Measurements from ENCODE around the gene CDH13. TPM values are rescaled to one million over a fixed set of nuclear protein-coding genes. Genes with fewer than 3 reads are reported as not detected.

CDH13 gene
- total RNA-seq, 1 donor, result under 0.01 TPM

DNA sequence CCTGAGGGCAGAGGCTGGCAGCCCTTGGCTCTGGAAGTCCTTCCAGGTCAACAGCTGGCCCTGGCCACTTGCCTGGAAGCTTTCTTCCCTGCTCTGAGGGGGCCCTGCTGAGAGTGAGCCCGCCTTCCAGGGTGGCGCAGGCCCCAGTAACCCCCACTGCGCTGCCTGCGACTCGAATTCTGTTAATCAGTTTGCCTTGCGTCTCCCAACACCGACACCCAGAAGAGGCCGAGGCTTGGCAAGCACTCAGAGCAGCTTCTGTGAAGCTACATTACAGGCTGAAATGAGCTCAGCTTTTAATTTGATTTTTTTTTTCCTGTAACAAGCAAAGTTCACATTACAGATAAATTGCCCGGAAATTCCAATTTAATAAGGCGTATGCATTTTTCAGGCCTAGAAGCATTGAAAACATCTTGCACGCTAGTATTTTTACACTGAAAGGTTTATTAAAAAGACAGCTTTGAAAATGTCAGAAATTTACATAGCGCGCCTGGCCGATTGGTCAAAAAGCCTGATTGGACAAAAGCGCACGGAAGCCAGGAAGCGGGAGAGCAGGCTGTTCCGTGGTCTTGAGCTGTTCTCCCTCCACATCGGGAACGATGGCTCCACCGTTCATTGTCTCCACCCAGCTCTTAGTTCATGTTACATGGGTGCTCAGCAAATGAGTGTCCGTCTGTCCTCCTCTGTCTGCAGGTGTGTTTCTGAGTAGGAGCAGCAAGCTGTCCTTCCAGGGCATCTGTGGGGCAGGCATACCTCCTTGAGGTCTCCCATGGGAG lies 1115.5 kb downstream of the CDH13 start:
- no peak for DNase-seq (ENCODE audit: low read depth in 2 of 3, low spot score in 2 of 3)

DNA sequence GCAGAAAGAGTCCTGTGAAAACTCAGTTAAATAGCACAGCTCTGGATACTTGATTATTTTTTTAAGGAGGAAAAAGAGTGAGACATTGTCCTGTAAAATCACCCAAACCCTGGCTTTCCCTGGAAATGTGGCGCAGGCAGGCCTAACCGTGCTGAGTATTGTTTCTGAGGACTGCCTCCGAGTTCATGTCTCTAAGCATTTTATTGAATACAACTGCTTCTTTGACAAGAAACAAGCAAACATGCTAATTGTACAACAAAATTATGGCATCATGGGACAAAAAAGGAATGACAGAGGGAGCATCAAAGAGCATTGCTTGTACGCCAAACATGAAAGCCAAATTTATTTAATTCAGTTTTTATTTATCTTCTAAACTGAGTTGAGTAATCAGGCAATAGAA lies 1116.5 kb downstream of the CDH13 start:
- no peak for DNase-seq (ENCODE audit: low read depth in 2 of 3, low spot score in 2 of 3)

DNA sequence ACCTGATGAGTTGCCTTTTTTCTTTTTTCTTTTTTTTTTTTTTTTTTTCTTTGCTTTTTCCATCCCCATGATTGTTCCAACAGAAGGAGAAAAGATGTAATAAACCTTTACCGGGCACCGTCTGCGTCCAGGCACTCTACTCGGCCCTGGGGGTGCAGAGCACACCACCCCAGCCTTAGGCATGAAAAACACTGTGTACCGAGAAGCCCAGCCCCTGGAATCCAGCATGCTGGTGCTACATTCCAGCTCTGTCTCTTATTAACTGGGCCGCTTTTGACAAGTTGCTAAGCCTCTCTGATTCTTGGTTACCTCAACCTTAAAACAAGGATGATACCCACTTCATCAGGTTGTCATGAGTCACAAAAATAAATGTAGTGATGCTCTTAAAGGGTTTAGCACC lies 1117.0 kb downstream of the CDH13 start:
- DNase-seq (ENCODE audit: low read depth in 2 of 3, low spot score in 2 of 3), result no peak

DNA sequence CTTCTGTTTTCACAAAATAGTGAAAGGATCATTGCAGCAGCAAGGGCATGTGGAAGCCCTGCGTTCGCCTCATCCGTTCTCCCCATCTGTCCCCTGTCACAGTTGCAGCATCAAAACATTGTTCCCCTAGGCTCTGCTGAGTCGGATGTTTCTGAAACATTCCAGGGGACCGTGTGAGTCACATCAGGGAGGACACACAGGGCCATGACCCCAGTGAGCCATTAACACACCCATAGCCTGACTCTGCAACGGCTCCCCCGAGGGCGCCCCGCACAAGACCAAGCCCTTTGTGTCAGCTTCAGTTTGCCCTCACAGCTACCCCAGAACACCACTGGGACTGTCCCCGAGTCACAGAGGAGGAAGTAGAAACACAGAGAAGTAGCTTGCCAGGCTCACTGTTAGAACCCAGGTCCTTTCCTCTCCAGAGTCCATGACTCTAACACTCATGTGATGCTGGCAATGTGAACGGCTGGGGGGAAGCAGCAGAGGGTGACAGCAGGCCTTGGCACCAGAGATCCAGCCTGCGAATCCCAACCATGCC lies 1117.7 kb downstream of the CDH13 start:
- DNase-seq (ENCODE audit: low read depth in 2 of 3, low spot score in 2 of 3), result no peak

DNA sequence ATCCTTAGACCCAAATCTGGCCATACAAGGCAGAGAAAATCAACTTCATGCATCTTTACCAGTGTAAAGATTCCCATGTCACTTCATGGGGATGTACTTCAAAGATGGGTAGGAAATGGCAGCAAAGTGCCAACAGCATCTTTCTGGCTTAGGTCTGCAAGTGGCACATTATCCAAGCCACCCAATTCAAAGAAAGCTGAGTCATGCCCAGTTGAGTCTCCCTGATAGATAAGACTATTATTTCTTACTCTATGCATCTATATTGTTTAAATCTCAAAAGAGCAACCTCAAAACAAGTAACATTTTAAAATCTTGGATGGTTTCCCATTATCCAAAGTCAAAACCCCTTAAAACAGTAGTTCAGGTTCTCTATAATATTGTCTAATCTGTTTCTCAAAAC lies 1119.8 kb downstream of the CDH13 start:
- no peak for DNase-seq (ENCODE audit: low read depth in 2 of 3, low spot score in 2 of 3)

DNA sequence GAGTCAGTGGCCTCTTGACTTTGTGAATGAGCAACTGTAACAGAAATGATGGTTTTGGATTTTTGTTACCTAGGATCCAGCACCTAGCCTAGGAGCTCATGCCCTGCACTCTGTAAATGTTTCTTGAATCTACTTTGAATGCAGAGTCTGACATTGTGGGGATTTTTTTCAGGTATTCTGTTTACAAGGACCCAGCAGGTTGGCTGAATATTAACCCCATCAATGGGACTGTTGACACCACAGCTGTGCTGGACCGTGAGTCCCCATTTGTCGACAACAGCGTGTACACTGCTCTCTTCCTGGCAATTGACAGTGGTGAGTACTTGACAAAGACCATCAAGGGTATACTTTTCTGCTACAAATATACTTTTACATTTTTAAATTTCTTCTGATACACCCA lies 1121.2 kb downstream of the CDH13 start:
- no peak for DNase-seq (ENCODE audit: low read depth in 2 of 3, low spot score in 2 of 3)

DNA sequence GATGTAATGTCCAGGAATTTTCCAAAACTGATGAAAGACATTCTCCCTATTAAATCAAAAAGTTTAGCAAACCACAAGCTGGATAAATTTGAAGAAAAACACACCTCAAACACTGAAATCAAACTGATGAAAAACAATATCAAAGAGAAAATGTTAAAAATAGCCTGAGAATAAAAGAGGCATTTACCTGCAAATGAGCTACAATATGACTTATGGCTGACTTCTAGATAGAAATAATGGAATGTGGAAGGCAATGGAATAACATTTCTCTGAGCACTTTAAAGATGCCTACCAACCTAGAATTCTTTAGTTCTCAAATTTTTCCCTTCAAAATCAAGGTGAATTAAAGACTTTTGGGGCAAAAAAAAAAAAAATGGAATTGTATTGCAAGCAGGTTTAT lies 1128.6 kb downstream of the CDH13 start:
- DNase-seq (ENCODE audit: low read depth in 2 of 3, low spot score in 2 of 3), result no peak

DNA sequence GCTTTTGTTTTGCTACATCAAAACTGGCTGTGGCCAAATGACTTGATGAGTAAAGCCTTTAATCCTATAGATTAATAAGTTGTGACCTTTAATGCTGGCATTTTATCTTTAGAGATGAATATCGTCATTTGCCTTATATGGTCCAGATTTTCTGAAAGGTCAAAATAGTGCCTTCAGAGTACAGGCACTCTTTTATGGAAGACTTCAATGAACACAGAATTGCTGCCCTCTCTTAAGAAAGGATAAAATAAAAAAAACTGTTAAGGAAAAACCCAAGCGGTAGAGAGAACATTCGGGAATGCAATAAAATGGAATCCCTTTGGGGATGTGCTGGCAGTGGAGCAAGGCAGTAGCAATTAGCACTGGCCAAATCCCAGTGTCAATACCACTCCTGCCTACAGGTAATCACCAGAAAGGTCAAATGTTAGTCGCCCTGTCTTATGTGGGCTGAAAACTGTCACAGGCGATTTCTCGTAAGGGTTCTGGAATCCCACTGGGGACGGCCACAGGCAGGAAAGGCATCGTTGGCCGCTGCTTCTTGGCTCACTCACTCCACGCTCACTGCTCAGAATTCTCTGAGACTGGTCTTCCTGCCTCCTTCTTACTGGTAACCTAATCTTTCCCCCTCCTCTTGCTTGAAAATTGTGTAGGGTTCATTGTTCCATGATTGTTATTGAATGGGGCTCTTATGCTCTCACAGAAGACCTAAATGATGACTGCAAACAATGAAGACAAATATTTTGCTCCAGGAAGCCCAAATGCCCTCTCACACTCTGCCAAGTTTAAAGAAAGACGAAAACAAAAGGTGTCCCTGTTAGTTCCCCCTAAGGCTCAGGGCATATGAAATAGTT lies 1135.6 kb downstream of the CDH13 start:
- DNase-seq (ENCODE audit: low read depth in 2 of 3, low spot score in 2 of 3), result no peak

DNA sequence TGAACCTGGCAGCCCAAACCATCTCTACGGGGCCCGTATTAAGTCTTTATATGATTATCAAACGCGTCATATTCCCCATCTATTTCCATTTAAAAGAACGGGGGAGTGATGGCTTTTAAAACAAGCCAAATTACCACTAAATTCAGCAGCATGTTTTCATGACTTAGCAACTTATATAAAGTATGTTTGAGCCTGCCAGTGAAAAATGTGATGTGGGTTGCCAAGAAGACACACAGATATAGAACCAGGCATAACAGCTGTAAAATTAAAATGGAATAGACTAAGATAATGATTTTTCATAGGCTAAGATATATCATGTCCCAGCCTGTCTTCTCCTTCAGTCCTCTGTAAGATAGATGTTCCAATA lies 1136.2 kb downstream of the CDH13 start:
- no peak for DNase-seq (ENCODE audit: low read depth in 2 of 3, low spot score in 2 of 3)

DNA sequence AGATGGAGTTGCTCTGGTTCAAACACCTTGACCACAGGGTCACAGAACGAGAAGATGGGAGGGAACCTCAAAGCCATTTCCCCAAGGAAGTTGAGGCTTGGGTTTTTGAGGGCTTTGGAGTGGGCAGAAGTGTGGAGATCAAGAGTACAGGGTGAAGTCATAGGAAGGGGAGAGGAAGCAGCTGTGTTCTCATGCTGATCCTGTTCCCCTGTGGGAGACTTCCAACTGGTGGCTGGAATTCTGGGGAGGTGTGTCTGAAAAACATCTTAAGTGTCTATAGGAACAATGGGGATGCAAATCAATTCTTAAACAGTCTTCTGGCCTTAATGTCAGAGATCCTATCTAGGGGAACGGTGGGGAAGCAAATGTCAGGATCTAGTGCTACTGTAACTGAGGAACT lies 1142.2 kb downstream of the CDH13 start:
- no peak for DNase-seq (ENCODE audit: low read depth in 2 of 3, low spot score in 2 of 3)

DNA sequence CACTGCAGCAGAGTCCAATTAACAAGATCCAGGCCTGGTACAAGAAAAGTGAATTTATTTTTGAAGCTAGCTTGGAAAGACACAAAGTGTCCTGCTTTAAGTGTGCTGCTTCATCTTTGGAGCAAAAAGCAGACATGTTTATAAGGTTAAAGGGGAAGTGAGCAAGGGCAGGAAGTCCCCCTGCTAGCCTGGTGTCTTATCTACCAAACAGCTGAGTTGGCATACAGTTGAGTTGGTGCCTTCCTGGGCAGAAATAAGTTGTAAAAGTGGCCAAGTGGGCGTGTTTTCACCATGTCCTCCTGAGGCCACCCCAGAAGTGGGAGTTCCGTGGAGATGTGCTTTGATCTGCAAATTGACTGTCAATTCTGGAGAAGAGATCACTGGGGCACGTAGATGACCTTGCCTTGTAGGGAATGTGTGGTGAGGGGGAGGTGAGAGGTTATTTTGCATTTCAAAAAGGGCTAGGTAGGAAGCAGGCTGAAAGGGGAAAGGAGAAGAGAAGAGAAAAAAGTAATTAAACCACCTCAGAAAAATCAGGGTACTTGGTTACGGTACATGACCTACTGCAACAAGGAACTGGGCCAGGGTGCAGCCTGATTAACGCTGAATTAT lies 1142.7 kb downstream of the CDH13 start:
- peak in 2 of 3 donors; percentile 59 to 87 for DNase-seq (ENCODE audit: low read depth in 2 of 3, low spot score in 2 of 3)

DNA sequence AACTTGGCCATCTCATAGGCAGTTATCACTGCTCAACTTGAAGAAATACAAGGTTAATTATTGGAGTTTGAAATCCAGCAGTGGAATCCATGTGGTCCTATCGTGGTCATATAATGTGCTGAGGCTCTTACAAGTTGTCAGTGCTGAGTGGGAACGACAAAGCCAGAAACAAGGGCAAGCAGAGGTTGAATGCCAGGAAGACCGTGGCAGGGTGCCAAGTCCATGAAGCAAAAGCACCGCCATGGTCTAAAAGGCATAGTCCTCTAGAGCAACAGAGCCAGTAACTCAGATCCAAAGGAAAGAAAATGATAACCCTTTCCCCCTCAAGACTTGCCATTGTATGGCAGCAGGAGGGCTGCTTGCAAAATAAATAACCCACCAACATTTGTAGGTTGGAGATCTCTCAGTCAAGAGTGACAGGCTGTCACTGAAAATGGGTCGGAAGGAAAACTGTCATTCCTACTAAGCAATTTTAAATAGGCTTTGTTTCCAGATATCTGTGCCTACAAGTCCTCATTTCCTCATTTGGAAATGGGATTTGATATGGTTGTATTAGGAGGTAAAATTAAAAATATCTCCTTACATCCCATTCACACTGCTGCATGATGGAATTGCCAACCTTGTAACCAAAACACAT lies 1144.7 kb downstream of the CDH13 start:
- no peak for DNase-seq (ENCODE audit: low read depth in 2 of 3, low spot score in 2 of 3)

DNA sequence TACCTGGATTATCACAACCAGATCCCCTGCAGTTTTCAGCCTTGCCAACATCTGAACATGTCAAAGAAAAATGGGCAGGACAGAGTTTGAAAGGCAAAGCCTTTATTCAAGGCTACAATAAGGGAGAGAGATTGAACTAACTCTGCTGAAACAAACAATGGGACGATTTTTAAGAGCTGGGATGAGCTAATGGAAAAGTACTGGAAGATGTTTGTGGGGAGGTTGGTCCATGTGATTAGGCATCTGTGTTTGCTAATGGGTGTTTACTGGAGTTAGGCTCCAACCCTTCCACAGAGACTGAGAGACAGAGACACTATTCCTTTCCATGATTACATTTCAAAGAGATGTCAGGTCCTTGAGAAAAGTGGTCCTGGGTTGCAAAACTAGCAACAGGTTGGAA lies 1146.0 kb downstream of the CDH13 start:
- no peak for DNase-seq (ENCODE audit: low read depth in 2 of 3, low spot score in 2 of 3)

DNA sequence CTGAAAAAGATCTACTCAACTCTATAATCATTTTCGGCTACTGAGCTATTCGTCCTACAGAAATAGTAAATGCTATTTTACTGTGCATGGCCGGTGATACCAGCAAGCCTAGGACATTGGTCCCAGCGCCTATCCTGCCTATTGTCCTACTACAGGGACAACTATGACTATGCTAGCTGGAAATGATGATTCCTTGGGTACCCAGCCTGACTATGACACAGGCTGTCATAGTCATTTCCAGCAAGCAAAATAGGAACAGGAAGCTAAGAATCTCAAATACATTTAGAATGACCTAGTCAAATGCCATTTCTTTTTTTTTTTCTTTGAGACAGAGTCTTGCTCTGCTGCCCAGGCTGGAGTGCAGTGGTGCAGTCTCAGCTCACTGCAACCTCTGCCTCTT lies 1147.3 kb downstream of the CDH13 start:
- DNase-seq (ENCODE audit: low read depth in 2 of 3, low spot score in 2 of 3), result peak in 1 of 3 donors; percentile 5

DNA sequence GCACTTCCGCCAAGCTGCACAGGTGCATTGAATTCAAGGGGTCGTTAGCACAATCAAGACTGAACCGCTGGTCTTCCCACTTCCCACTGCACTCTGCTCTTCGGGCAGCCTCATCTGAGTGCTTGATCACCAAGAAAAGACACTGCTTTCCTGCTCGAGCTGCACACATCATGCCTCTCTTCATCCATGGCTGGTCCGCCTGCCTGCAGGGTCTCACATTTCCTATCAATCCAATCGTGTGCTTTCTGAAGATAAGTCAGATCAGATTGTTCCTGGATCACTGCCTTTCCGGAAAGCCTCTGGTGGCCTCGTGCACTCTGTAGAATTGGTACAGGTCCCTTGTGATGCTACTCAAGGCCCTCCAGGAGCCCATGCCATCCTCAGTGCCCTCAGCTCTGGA lies 1150.2 kb downstream of the CDH13 start:
- no peak for DNase-seq (ENCODE audit: low read depth in 2 of 3, low spot score in 2 of 3)

DNA sequence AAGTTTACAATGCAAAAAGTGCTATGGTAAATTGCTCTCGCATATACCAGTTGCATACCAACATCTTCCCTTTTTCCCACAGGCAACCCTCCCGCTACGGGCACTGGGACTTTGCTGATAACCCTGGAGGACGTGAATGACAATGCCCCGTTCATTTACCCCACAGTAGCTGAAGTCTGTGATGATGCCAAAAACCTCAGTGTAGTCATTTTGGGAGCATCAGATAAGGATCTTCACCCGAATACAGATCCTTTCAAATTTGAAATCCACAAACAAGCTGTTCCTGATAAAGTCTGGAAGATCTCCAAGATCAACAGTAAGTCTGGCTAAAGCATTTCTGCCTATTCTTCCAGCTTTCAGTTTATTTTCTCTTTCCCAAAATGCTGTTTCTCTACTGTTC lies 1153.1 kb downstream of the CDH13 start:
- no peak for DNase-seq (ENCODE audit: low read depth in 2 of 3, low spot score in 2 of 3)

DNA sequence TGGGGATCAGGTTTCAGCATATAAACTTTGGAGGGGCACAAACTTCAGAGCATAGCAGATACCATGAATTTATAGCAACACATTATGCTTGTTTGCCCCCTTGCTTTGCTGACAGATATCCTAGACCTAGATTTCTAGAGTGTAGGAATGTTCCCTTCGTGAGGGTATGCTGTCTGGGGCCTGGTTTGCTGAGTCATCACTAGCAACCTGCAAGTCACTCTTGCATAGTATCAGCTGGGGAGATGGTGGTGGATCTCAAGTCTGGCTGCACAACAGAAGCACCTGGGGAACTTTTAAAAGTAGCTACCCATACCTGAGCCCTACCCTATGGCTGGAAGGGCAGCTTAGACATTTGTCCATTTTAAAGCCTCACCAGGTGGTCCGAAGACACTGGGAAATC lies 1158.7 kb downstream of the CDH13 start:
- DNase-seq (ENCODE audit: low read depth in 2 of 3, low spot score in 2 of 3), result no peak

DNA sequence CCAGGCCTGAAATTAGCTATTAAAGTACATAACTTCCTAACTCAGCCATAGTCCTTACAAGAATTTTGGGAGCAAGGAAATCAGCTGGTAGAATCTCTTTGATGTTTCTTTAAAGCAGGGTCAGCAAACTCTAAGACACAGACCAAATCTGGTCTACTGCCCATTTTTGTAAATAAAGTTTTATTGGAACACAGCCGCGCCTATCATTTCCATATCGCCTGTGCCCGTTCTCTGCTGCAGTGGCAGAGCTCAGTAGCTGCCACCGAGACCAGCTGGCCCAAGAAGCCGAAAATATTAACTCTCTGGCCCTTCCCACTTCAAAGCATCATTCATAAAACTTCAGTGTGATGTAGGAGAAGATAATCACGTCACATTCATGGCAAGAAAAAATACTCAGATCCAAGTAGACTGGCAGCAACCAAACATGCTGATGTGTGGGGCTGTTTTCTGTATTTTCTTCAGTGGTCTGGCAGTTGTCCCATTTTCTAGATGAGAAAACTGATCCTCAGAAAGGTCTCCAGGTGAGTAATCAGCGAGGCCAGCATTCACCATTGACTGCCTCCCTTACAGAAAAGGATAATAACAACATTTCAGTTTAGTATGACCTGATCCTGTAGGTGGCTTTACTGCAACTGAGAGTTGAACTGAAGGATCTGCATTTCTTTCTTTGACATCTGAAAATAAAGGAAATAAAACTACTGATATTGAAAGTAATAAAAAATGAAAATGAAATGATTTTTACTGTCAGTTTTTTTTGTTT lies 1163.1 kb downstream of the CDH13 start:
- no peak for DNase-seq (ENCODE audit: low read depth in 2 of 3, low spot score in 2 of 3)

DNA sequence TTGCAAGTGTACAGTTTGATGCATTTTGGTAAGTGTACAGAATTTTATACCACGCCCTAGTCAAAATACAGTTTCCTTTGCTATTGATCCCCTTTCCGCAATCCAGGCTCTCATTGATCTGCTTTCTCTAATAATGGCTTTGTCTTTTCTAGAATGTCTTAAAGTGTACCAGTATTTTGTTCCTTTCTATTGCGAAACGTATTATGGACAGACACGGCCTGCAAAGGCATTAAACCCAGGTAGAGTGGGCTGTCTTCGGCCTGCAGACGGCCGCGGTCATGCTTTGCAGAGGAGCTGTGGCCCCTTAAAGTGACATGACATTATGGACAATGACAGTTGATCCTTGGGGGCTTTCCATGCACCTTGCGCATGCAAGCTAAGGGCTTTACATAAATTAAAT lies 1165.1 kb downstream of the CDH13 start:
- no peak for DNase-seq (ENCODE audit: low read depth in 2 of 3, low spot score in 2 of 3)

DNA sequence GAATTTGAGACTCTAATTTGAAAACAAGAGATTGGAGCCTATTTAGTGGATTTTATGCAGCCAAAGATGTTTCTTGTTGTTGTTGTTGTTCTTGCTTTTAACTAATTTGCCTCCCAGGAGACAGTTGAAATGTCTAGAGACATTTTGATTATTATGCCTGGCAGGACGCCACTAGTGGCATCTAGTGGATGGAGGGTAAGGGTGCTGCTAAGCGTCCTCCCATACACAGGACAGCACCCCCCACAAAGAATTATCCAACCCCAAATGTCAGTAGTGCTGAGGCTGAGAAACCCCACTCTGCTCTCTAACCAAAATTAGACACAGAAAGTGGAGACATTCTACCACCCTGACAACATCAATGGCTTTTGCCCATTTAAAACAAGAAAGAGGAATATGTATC lies 1165.6 kb downstream of the CDH13 start:
- no peak for DNase-seq (ENCODE audit: low read depth in 2 of 3, low spot score in 2 of 3)

Data from hematopoietic multipotent progenitor cell (in vitro differentiated cells).